GM10847 (cell line): ENCODE data around the gene MPP4.

ENCODE experiments used
- POLR2A ChIP-seq: IDR thresholded peaks from 2 replicates; pipeline ENCODE4 v1.6.1; 2011; ENCODE audit not compliant: insufficient read length; ENCODE audit errors: extremely low read depth

The MPP4 gene

GRCh38 chr2:201649442-201649841 lies 49.0 kb downstream of the MPP4 start:
- TF ChIP-seq POLR2A: no peak

- no peak for TF ChIP-seq POLR2A
Observed at GRCh38 chr2:201647431-201647830, 51.0 kb downstream of the MPP4 start.

- no peak for TF ChIP-seq POLR2A
Observed at GRCh38 chr2:201644001-201644400, 54.4 kb downstream of the MPP4 start.

- no peak for TF ChIP-seq POLR2A
Observed at GRCh38 chr2:201643216-201643890, 55.1 kb downstream of the MPP4 start, which contains the start of gene TMEM237. Gene TMEM237 (minus strand): TSS chr2:201643503. CDS start chr2:201643400, 103 bp downstream.

GRCh38 chr2:201642579-201643215 lies 55.7 kb downstream of the MPP4 start:
- TF ChIP-seq POLR2A: peak; percentile 69

GRCh38 chr2:201642086-201642578 lies 56.3 kb downstream of the MPP4 start:
- no peak for TF ChIP-seq POLR2A

GRCh38 chr2:201639205-201639604 lies 59.2 kb downstream of the MPP4 start:
- TF ChIP-seq POLR2A: no peak

GRCh38 chr2:201638326-201638725 lies 60.1 kb downstream of the MPP4 start:
- no peak for TF ChIP-seq POLR2A

GRCh38 chr2:201633661-201634249 lies 64.7 kb downstream of the MPP4 start:
- TF ChIP-seq POLR2A: no peak

GRCh38 chr2:201631041-201631440 lies 67.4 kb downstream of the MPP4 start:
- TF ChIP-seq POLR2A: no peak

- no peak for TF ChIP-seq POLR2A
Observed at GRCh38 chr2:201630577-201630976, 67.9 kb downstream of the MPP4 start.

- no peak for TF ChIP-seq POLR2A
Observed at GRCh38 chr2:201628545-201628944, 69.9 kb downstream of the MPP4 start.

- no peak for TF ChIP-seq POLR2A
Observed at GRCh38 chr2:201622306-201622970, 76.0 kb downstream of the MPP4 start.

GRCh38 chr2:201621293-201621999 lies 77.0 kb downstream of the MPP4 start:
- TF ChIP-seq POLR2A: no peak

GRCh38 chr2:201618744-201619662 lies 79.4 kb downstream of the MPP4 start:
- TF ChIP-seq POLR2A: no peak

- TF ChIP-seq POLR2A: no peak
Observed at GRCh38 chr2:201608021-201608420, 90.4 kb downstream of the MPP4 start.
